OCI-LY1 (cell line): ENCODE results near the gene KLF15.

Experiments used
- H2AFZ ChIP-seq: fragments of 200-600 bp; sonication (generic), shearing (Covaris generic); 2 replicates; pipeline ENCODE4 v1.6.0; 2014; ENCODE audit warnings: antibody characterized with exemption, mild to moderate bottlenecking, low read length
- H3F3A ChIP-seq: fragments of 200-600 bp; sonication (generic), shearing (Covaris generic); 2 replicates; pipeline ENCODE4 v1.6.0; 2014; ENCODE audit warnings: mild to moderate bottlenecking, antibody characterized with exemption, low read length, moderate library complexity; ENCODE audit not compliant: insufficient read depth
- H3K27ac ChIP-seq: fragments of 200-600 bp; sonication (generic); 2 replicates; pipeline ENCODE4 v1.5.1; 2014; ENCODE audit warnings: low read length, mixed run types, mild to moderate bottlenecking, low read depth; ENCODE audit not compliant: poor library complexity, severe bottlenecking
- H3K27me3 ChIP-seq: fragments of 200-600 bp; sonication (generic); 2 replicates; pipeline ENCODE4 v1.6.0; 2014; ENCODE audit warnings: antibody characterized with exemption, mild to moderate bottlenecking, low read length, moderate library complexity; ENCODE audit not compliant: insufficient read depth
- H3K36me3 ChIP-seq: fragments of 200-600 bp; sonication (generic); 2 replicates; pipeline ENCODE4 v1.6.1; 2014; ENCODE audit warnings: mild to moderate bottlenecking, antibody characterized with exemption, low read length, moderate library complexity, mixed read lengths; ENCODE audit not compliant: insufficient read depth
- H3K4me1 ChIP-seq: fragments of 200-600 bp; sonication (generic); 2 replicates; pipeline ENCODE4 v1.5.1; 2014; ENCODE audit warnings: mild to moderate bottlenecking, low read length, moderate library complexity; ENCODE audit not compliant: insufficient read depth, severe bottlenecking
- H3K4me2 ChIP-seq: fragments of 200-600 bp; sonication (generic), shearing (Covaris generic); 2 replicates; pipeline ENCODE4 v1.6.1; 2014; ENCODE audit warnings: low read length
- H3K4me3 ChIP-seq: fragments of 200-600 bp; sonication (generic); 2 replicates; pipeline ENCODE4 v1.5.1; 2014; ENCODE audit warnings: low read length, low read depth, mild to moderate bottlenecking, mixed read lengths; ENCODE audit not compliant: poor library complexity, severe bottlenecking
- H3K79me2 ChIP-seq: fragments of 200-600 bp; shearing (Covaris generic); 2 replicates; pipeline ENCODE4 v1.6.1; 2016; ENCODE audit warnings: mixed run types, low read length, mixed read lengths; ENCODE audit not compliant: insufficient read depth
- H3K9ac ChIP-seq: fragments of 200-600 bp; sonication (generic), shearing (Covaris generic); 2 replicates; pipeline ENCODE4 v1.6.1; 2014; ENCODE audit warnings: mild to moderate bottlenecking, low read length, mixed read lengths
- H3K9me2 ChIP-seq: fragments of 200-600 bp; sonication (generic), shearing (Covaris generic); 2 replicates; pipeline ENCODE4 v1.6.1; 2014; ENCODE audit warnings: low read depth, mild to moderate bottlenecking, low read length, mixed read lengths
- H3K9me3 ChIP-seq: fragments of 200-600 bp; shearing (Covaris generic); 2 replicates; pipeline ENCODE4 v1.6.1; 2014; ENCODE audit warnings: low read length, mixed read lengths
- H4K20me1 ChIP-seq: fragments of 200-600 bp; sonication (generic), shearing (Covaris generic); 2 replicates; pipeline ENCODE4 v1.6.0; 2016; ENCODE audit warnings: mild to moderate bottlenecking, low read length; ENCODE audit not compliant: insufficient read depth
- CTCF ChIP-seq: fragments of 200-600 bp; sonication (generic), shearing (Covaris generic); IDR thresholded peaks from 2 replicates; pipeline ENCODE4 v1.5.1; 2017; ENCODE audit warnings: mild to moderate bottlenecking, antibody characterized with exemption, low read length, moderate library complexity, mixed read lengths
- EZH2 ChIP-seq: fragments of 200-600 bp; sonication (generic), shearing (Covaris generic); IDR thresholded peaks from 2 replicates; pipeline ENCODE4 v1.8.0; 2017; ENCODE audit warnings: borderline replicate concordance, mixed run types, mild to moderate bottlenecking, antibody characterized with exemption, low read length, moderate library complexity, mixed read lengths

The KLF15 gene

DNA sequence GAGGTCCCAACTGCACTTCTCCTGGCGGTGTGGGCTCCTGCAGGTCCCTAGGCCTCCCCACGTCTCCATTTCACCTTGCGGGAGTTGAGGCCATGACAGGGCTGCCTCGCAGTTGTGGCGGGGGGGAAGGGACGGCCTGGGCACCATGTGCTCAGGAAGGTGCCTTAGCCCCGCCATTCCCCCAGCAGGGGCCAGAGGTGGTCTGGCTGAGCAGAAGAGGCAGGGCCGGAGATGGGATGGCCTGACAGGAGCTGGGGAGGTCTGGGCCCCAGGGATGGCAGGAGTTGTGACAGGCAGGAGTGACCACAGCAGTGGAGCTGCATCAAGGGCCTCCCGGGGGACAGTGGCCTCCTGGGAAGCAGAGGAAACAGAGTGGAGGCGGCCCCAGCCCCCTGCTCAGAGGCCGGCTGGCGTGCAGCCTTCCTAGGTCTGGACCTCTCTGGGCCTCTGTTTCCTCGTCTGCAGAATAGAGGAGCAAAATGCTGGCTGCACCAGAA, 18.7 kb upstream of the KLF15 start:
- H3K4me2 ChIP-seq, result no peak overlapping the region
- no peaks in the 10 kb centered on the region for H3K9me3 ChIP-seq
- H3K4me1 ChIP-seq, result no peaks in the 10 kb centered on the region
- 0 out of 2 replicates have a peak, but pooled peaks cover 5% of the 10 kb centered on the region for H3K27me3 ChIP-seq
- H2AFZ ChIP-seq, result no peak overlapping the region
- no peaks in the 10 kb centered on the region for H4K20me1 ChIP-seq
- no peak overlapping the region for H3K27ac ChIP-seq
- no peaks in the 10 kb centered on the region for H3K36me3 ChIP-seq
- TF ChIP-seq CTCF (no peak), EZH2 (no peak)
- H3K4me3 ChIP-seq, result no peak overlapping the region
- no peaks in the 10 kb centered on the region for H3F3A ChIP-seq
- no peak overlapping the region for H3K9ac ChIP-seq
- H3K79me2 ChIP-seq, result no peaks in the 10 kb centered on the region
- no peaks in the 10 kb centered on the region for H3K9me2 ChIP-seq

GRCh38 chr3:126373682-126374601, 16.7 kb upstream of the KLF15 start:
- no peak overlapping the region for H3K4me3 ChIP-seq
- H3K4me2 ChIP-seq, result no peak overlapping the region
- no peak overlapping the region for H2AFZ ChIP-seq
- no peaks in the 10 kb centered on the region for H3K36me3 ChIP-seq
- H3K27me3 ChIP-seq, result 0 out of 2 replicates have a peak, but pooled peaks cover 5% of the 10 kb centered on the region
- H3F3A ChIP-seq, result no peaks in the 10 kb centered on the region
- H3K9me2 ChIP-seq, result no peaks in the 10 kb centered on the region
- TF ChIP-seq CTCF (no peak), EZH2 (no peak)
- H3K4me1 ChIP-seq, result no peaks in the 10 kb centered on the region
- no peaks in the 10 kb centered on the region for H4K20me1 ChIP-seq
- H3K27ac ChIP-seq, result no peak overlapping the region
- no peaks in the 10 kb centered on the region for H3K9me3 ChIP-seq
- H3K79me2 ChIP-seq, result no peaks in the 10 kb centered on the region
- H3K9ac ChIP-seq, result no peak overlapping the region

DNA sequence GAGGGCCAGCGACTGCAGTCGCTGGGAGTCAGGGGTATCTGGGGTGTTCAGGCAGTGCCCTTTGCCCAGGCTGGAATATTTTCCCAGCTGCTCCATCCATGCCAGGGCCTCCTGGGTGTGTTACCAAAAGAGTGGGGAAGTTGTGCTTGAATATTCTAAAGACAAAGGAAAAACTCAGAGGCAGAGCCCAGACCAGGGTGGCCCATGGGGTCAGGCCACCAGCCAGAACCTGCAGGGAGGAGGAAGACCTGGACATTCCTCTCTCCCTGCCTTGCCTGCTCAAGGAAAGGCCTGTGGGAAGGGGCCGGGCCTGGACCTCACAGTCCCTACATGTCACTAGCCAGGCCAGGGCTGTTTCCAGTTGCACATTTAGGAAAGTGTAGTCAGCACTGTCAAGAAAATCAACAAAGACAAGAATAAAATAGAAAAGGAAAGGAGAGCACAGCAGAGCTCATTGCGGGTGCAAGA, 16.0 kb upstream of the KLF15 start:
- Histone ChIP-seq H3K4me1 (no peaks in the 10 kb centered on the region), H3F3A (no peaks in the 10 kb centered on the region), H3K9me3 (no peaks in the 10 kb centered on the region), H3K36me3 (no peaks in the 10 kb centered on the region), H4K20me1 (no peaks in the 10 kb centered on the region), H3K79me2 (no peaks in the 10 kb centered on the region), H3K9ac (no peak overlapping the region), H3K4me3 (no peak overlapping the region), H3K27me3 (0 out of 2 replicates have a peak, but pooled peaks cover 5% of the 10 kb centered on the region), H3K27ac (no peak overlapping the region), H2AFZ (no peak overlapping the region), H3K9me2 (no peaks in the 10 kb centered on the region), H3K4me2 (no peak overlapping the region)
- no peak for TF ChIP-seq CTCF
